GM15510 (cell line): ENCODE results near the gene CENPN.

ENCODE experiments used
- POLR2A ChIP-seq: IDR thresholded peaks from 3 replicates; pipeline ENCODE4 v1.6.1; 2011; ENCODE audit warnings: borderline replicate concordance; ENCODE audit not compliant: insufficient read length; ENCODE audit errors: extremely low read depth

The CENPN gene

GRCh38 chr16:81006813-81007695 lies at the start of gene CENPN, which contains the start of gene CMC2:
Gene CENPN (plus strand): TSS chr16:81007214. CDS start chr16:81011940, 4,726 bp downstream.
Gene CMC2 (minus strand): TSS chr16:81006885. CDS start chr16:80997394, 9,491 bp downstream.
- peak; percentile 63 for TF ChIP-seq POLR2A

GRCh38 chr16:80958284-80958683 lies 48.7 kb upstream of the CENPN start:
- TF ChIP-seq POLR2A = no peak

DNA sequence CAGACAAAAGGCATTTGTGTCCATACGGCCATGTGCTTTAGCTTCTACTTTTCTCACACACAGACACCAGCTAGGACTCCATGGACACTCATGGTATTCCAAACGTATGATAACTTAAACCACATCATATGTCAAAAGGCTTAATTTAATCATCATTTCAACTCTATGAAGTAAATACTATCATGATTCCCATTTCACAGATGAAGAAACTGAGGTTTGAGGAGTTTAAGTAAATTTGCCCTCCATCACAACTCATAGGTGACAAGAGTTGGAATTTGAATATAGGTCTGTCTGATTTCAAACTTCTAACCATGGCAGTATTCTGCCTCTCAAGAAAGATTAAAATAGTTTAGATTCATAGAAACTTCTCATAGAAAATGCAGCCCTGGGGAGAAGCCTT lies 44.1 kb upstream of the CENPN start:
- no peak for TF ChIP-seq POLR2A

GRCh38 chr16:80964351-80964750 lies 42.7 kb upstream of the CENPN start:
- TF ChIP-seq POLR2A = no peak

- no peak for TF ChIP-seq POLR2A
These were observed 40.4 kb upstream of the CENPN start for GRCh38 chr16:80966617-80967016.

GRCh38 chr16:80968386-80969113 lies 38.5 kb upstream of the CENPN start:
- no peak for TF ChIP-seq POLR2A

GRCh38 chr16:80969114-80969484 lies 37.9 kb upstream of the CENPN start:
- no peak for TF ChIP-seq POLR2A

DNA sequence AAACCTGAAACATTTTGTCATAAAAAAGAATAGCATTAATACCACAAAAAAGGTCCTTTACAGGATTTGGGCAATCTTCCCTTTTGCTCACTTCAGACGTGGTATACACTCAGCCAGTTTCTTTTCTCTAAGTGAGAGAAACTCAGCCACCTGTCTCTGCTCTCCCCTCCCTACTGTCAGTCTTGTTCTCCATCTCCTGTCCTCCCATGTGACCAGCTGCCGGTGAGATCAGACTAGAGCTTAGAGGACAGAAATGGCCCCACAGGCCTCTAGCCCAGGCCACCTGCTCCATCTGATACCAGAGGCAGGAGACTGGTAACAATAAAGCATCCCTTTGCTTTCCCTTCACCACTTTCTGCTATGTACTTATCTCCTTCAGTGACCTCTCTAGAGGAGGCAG lies 35.2 kb upstream of the CENPN start:
- TF ChIP-seq POLR2A = no peak

DNA sequence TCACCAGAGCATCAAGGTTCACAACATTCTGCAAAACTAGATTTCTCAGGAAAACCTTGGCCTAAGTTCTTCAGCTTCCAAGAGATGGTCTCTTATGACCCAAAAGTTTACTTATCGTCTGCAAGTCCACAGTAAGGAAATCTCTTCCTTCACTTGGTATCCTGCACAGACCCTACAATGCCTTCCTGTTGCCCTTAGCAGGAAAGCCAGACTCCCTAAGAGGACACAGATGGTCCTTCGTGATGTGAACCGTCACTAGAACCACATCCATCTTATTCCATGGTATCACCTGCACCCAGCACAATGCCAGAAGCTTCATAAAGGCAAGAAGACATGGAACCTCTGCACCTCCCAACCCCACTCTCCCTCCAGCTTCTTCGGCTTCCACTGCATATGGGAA lies 34.4 kb upstream of the CENPN start:
- TF ChIP-seq POLR2A = no peak

DNA sequence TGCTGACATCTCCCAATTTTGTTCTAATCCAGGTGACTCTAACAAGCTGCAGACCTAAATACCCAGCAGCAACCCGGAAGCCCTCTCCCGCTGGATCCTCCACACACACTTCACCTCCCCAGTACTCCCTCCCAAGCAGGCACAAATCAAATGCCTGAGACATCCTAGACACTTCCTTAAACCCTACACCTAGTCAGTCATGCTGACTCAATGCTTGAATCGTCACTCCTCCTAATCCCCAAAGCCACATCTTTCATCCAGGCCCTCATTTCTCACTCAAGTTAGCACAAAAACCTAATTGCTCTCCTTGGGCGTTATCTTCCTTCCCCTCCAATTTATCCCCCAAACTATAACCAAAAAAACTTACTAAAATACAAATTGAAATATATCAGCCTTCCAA lies 33.0 kb upstream of the CENPN start:
- no peak for TF ChIP-seq POLR2A

DNA sequence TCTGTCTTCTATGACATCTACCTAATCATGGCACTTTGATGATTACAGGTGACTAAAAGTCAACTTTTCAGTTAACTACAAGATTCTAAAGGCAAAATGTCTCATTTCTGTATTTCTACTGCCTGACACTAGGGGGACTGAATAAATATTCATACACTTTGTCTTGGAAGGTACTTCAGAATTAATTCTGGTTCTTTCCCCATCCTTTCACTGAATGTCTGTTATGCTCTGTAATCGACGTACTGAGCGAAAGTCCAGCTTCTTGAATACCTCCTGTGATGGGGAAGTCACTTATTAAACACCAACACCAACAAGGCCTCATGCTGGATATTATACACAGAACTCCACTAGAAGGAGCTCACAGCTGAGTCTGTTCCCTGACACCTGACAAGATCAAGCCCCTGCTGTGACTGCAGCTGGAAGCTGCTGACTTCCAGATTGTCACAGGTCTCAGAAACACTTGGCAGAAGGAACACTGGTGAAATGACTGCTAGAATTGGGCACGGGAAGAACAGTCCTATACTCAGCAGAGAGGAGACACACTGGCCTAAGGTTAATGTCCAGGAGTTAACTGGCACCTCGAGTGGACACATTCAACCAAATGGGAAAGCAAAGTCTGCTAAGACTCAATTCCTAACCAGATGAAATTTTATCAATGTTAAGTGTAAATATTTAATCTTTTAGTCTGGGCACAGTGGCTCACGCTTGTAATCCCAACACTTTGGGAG lies 32.2 kb upstream of the CENPN start:
- no peak for TF ChIP-seq POLR2A

GRCh38 chr16:80976946-80977345 lies 30.1 kb upstream of the CENPN start:
- no peak for TF ChIP-seq POLR2A

DNA sequence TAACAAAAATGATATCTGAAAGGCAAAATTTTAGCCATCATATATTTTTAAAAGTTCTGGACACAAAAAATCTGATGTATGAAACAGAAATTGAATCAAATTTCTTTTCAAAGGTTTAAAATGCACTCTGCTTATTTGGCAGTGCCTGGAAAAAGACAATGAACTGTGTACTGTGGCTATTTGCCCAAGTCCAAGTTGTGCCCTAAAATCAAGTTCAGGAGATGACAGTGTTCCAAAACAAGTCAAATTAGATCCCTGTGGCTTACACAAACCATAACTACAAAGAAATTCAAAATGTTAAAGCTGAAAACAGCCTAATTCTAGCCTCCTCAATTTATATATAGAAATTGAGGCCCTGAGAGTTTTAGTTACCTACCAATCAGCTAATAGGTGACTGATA lies 25.9 kb upstream of the CENPN start:
- TF ChIP-seq POLR2A = no peak

DNA sequence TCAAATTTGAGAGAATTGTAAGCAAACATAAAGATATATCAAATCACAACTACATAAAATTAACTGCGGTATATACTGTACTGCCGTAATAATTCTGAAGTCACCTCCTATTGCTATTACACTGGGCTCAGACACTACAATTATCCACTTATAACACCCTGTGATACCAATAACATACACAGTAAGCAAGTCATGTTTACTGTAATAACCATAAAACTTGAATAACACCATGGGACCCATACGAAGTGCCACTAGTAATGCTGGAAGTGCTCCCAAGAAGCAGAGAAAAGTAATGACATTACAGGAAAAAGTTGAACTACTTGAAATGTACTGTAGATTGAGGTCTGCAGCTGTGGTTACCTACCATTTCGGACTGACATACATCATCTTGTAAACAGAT lies 24.4 kb upstream of the CENPN start:
- TF ChIP-seq POLR2A = no peak
